ENCODE results near the gene MAGI2.

Gene MAGI2

DNA sequence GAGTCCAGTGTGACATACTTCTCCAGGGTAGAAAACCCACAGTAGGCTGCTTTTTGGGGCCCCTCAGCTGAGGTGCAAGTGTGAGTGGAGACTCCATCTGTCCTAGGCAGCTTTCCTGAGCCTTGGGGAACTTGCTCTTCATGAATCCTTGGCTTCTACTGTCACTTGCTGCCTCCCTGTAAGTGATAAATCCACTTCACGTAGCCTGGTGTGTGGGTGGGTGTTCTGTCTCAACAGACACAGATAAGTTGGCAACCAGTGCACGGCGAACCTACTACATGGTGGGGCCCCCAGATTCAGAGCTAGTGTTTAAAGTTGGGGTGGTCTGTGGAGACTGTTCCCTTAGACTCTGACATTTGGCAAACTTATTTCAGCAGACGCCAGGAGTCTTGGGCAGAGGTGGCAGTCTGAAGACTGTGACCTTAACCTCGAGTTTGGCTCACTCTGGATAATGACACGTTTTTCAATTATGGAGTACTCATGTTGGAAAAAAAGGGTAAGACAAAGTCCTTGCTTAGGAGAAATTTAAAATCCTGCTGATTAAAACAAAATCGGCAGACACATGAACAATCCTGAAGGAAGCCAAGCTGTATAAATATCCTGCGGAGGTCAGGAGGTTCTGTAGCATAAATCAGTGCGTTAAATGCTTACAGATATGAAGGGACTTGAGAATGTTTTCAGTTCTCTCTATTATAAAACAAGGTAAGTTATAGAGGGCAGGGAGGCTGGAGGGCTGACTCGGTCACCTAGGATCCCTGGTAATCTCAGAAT is 1278.0 kb downstream of the MAGI2 start:
- Mint-ChIP-seq H3K27ac (no peak overlapping the region), H3K9me3 (no peaks in the 10 kb centered on the region), H3K4me3 (no peak overlapping the region), H3K27me3 (peaks cover 3% of the 10 kb centered on the region), H3K4me1 (no peaks in the 10 kb centered on the region), H3K36me3 (no peaks in the 10 kb centered on the region)

DNA sequence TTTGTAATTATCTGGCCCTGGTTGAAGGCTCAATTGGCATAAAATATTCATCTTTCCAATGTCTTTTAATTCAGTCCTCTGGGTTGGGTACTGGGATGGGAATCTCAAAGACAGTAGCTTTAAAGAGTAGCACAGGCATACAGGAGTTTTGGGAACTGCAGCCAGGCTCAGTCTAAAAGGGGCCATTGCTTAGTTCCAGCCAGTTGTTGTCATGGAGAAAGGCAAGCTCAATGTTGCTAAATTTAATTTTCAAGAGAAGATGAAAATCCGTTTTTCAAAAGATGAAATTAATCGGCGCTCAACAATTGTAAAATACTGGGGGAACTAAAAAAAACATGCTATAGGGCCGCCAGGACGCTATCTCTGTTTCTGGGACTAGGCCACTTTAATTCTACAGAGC is 1279.8 kb downstream of the MAGI2 start:
- H3K27me3 Mint-ChIP-seq = no peaks in the 10 kb centered on the region
- no peaks in the 10 kb centered on the region for H3K9me3 Mint-ChIP-seq
- no peaks in the 10 kb centered on the region for H3K36me3 Mint-ChIP-seq
- H3K4me3 Mint-ChIP-seq = no peak overlapping the region
- no peak overlapping the region for H3K27ac Mint-ChIP-seq
- no peaks in the 10 kb centered on the region for H3K4me1 Mint-ChIP-seq

DNA sequence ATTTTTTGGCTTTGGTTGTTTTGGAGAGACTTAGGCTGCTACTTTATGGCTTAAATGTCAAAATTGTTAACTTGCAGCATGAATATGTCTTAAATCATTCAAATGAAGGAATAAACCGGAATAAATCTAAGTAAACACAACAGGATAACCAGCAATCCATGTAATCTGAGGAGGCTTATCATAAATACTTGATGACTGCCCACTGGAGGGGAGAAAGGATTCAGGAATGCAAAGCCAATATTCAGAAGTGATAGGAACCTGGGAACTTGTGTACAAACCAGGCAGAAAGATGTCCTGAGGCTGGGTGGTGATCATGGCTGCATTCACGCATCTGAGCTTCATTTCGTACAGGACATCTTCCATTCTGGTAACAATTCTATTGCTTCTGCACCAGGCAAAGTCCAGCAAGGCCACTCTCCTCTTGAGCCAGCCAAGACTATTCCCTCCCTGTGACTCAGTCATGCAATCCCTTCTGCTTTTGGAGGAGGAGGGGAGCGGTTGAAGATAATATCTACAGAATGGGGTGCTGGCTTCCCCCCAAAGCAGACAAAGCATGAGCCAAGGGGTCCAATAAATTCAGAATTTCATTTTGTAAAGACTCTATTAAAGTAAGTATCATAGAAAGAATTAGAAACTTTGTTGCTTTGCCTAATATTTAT is 1280.4 kb downstream of the MAGI2 start:
- Mint-ChIP-seq H3K4me3 (no peak overlapping the region), H3K36me3 (no peaks in the 10 kb centered on the region), H3K27ac (no peak overlapping the region), H3K9me3 (no peaks in the 10 kb centered on the region), H3K27me3 (no peaks in the 10 kb centered on the region), H3K4me1 (no peaks in the 10 kb centered on the region)

DNA sequence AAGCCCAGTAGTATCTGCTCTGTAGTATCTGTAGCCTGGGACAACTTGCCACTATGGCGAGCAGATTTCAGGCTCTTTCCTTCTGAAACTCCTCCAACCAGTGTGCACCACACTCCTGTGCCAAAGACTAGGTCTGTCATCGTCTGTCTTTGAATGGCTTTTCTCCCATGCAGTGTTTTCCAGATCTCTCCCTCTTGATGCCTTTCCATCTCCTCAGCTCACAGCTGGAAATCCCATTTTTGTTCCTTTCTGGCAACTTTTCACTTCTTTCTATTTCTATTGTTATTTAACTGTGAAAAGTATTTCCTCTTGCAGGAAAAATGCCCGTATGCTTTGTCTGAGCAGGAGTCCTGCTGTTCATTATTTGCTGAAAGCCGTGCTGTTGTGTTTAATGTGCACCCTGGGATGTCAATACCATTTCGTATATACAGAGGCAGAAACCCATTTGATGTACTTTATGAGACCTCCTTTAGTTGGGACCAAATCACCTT is 1281.2 kb downstream of the MAGI2 start:
- H3K4me1 Mint-ChIP-seq = no peaks in the 10 kb centered on the region
- no peak overlapping the region for H3K4me3 Mint-ChIP-seq
- no peaks in the 10 kb centered on the region for H3K27me3 Mint-ChIP-seq
- H3K9me3 Mint-ChIP-seq = no peaks in the 10 kb centered on the region
- H3K27ac Mint-ChIP-seq = no peak overlapping the region
- no peaks in the 10 kb centered on the region for H3K36me3 Mint-ChIP-seq

GRCh38 chr7:78171398-78171797 is 1282.1 kb downstream of the MAGI2 start:
- no peaks in the 10 kb centered on the region for H3K4me1 Mint-ChIP-seq
- H3K36me3 Mint-ChIP-seq = no peaks in the 10 kb centered on the region
- H3K9me3 Mint-ChIP-seq = no peaks in the 10 kb centered on the region
- no peak overlapping the region for H3K27ac Mint-ChIP-seq
- H3K27me3 Mint-ChIP-seq = no peaks in the 10 kb centered on the region
- H3K4me3 Mint-ChIP-seq = no peak overlapping the region

DNA sequence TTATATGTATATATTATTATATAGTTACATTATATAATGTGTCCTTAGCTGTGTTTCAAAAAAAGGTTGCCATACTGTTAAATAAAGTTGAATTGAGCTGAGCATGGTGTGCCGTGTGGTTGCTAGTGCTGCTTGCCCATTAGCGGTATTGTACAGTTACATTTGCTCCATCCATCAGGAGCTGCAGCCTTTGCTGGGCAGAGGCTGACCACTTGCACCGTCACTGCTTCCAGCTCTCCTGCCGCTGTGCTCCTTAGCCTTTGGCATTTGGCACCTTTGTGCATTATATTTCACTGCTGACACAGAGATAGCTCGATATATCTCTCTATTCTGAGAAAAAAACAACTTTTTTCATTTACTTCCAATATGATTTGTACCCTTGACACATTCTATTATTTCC is 1282.7 kb downstream of the MAGI2 start:
- no peaks in the 10 kb centered on the region for H3K27me3 Mint-ChIP-seq
- no peaks in the 10 kb centered on the region for H3K9me3 Mint-ChIP-seq
- H3K4me3 Mint-ChIP-seq = no peak overlapping the region
- H3K36me3 Mint-ChIP-seq = no peaks in the 10 kb centered on the region
- H3K27ac Mint-ChIP-seq = no peak overlapping the region
- H3K4me1 Mint-ChIP-seq = no peaks in the 10 kb centered on the region

DNA sequence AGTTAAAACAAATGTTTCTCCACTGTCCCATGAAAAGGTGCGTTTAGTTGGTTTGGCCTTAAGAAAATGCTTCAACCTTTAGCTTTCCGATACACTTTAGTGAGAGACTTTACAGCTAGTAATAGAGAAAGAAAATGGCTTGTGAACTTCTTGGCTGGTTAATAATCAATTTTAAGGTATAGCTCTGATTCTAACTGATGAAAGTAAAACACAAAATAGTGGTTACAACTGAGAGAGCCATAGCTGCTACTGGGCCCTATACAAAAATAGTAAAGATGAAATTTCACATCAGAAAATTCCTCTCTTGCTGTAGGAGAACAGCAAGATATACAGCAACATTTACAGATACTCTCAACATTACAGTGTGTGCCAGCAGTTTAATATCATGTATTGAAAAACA is 1283.5 kb downstream of the MAGI2 start:
- H3K27me3 Mint-ChIP-seq = no peaks in the 10 kb centered on the region
- H3K36me3 Mint-ChIP-seq = no peaks in the 10 kb centered on the region
- H3K4me1 Mint-ChIP-seq = no peaks in the 10 kb centered on the region
- no peak overlapping the region for H3K27ac Mint-ChIP-seq
- no peak overlapping the region for H3K4me3 Mint-ChIP-seq
- H3K9me3 Mint-ChIP-seq = no peaks in the 10 kb centered on the region

GRCh38 chr7:78168865-78169264 is 1284.6 kb downstream of the MAGI2 start:
- no peaks in the 10 kb centered on the region for H3K27me3 Mint-ChIP-seq
- no peaks in the 10 kb centered on the region for H3K36me3 Mint-ChIP-seq
- no peaks in the 10 kb centered on the region for H3K4me1 Mint-ChIP-seq
- H3K27ac Mint-ChIP-seq = no peak overlapping the region
- no peak overlapping the region for H3K4me3 Mint-ChIP-seq
- H3K9me3 Mint-ChIP-seq = no peaks in the 10 kb centered on the region

DNA sequence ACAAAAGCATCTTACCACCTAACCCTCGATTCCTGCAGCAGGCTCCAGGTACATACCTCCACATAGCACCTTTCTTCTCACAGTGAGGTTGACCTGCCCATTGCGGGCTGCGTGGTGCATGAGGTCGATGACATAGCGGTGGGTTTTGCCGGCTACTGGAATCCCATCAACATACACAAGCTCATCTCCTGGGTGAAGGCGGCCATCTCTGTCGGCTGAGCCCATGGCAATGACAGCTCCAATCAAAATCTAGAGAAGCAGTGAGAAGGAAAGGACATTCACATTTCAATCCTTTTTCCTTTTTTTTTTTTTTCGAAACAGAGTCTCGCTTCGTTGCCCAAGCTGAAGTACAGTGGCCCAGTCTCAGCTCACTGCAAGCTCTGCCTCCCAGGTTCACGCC is 1285.6 kb downstream of the MAGI2 start:
- Mint-ChIP-seq H3K27me3 (no peaks in the 10 kb centered on the region), H3K27ac (no peak overlapping the region)

GRCh38 chr7:78165854-78166253 is 1287.6 kb downstream of the MAGI2 start:
- H3K4me1 Mint-ChIP-seq = no peaks in the 10 kb centered on the region
- no peaks in the 10 kb centered on the region for H3K36me3 Mint-ChIP-seq
- H3K9me3 Mint-ChIP-seq = no peaks in the 10 kb centered on the region
- no peak overlapping the region for H3K4me3 Mint-ChIP-seq
- H3K27ac Mint-ChIP-seq = no peak overlapping the region
- no peaks in the 10 kb centered on the region for H3K27me3 Mint-ChIP-seq

More for the DNA sequence above, 1285.6 kb downstream of the MAGI2 start:
- no peaks in the 10 kb centered on the region for H3K36me3 Mint-ChIP-seq
- H3K4me1 Mint-ChIP-seq = no peaks in the 10 kb centered on the region
- H3K4me3 Mint-ChIP-seq = no peak overlapping the region
- no peaks in the 10 kb centered on the region for H3K9me3 Mint-ChIP-seq

GRCh38 chr7:78165454-78165853 is 1288.0 kb downstream of the MAGI2 start:
- no peaks in the 10 kb centered on the region for H3K36me3 Mint-ChIP-seq
- H3K27me3 Mint-ChIP-seq = no peaks in the 10 kb centered on the region
- H3K9me3 Mint-ChIP-seq = no peaks in the 10 kb centered on the region
- H3K27ac Mint-ChIP-seq = no peak overlapping the region
- no peaks in the 10 kb centered on the region for H3K4me1 Mint-ChIP-seq
- no peak overlapping the region for H3K4me3 Mint-ChIP-seq

- no peaks in the 10 kb centered on the region for H3K27me3 Mint-ChIP-seq
These were observed 1289.0 kb downstream of the MAGI2 start for GRCh38 chr7:78164459-78164858.

DNA sequence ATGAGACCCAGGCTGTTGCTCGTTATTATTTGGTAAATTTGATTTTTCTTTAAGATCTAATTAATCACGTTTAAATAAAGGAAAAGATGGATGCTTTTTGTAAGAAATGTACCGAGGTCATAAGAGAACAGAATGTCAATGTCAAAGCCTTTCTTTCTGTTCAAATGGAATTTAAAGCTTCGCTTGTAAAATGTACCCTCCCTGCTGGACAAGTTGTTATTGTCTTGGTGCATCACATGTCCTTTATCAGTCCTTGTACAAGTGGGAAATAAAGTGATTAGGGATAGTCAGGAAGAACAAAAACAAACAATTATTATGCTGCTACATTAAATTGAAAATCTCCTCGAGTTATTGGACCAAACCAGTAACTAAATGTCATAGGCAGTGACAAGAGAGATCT is 1291.7 kb downstream of the MAGI2 start:
- no peaks in the 10 kb centered on the region for H3K36me3 Mint-ChIP-seq
- H3K9me3 Mint-ChIP-seq = no peaks in the 10 kb centered on the region
- H3K27ac Mint-ChIP-seq = no peak overlapping the region
- H3K4me3 Mint-ChIP-seq = no peak overlapping the region
- no peaks in the 10 kb centered on the region for H3K4me1 Mint-ChIP-seq
- peaks cover 2% of the 10 kb centered on the region for H3K27me3 Mint-ChIP-seq

More at GRCh38 chr7:78164459-78164858, 1289.0 kb downstream of the MAGI2 start:
- Mint-ChIP-seq H3K4me3 (no peak overlapping the region), H3K27ac (no peak overlapping the region), H3K9me3 (no peaks in the 10 kb centered on the region), H3K4me1 (no peaks in the 10 kb centered on the region), H3K36me3 (no peaks in the 10 kb centered on the region)

- no peak overlapping the region for H3K4me3 Mint-ChIP-seq
- no peaks in the 10 kb centered on the region for H3K36me3 Mint-ChIP-seq
- peaks cover 9% of the 10 kb centered on the region for H3K27me3 Mint-ChIP-seq
- no peak overlapping the region for H3K27ac Mint-ChIP-seq
- no peaks in the 10 kb centered on the region for H3K9me3 Mint-ChIP-seq
- no peaks in the 10 kb centered on the region for H3K4me1 Mint-ChIP-seq
These were observed 1293.9 kb downstream of the MAGI2 start for GRCh38 chr7:78159545-78159944.

- Mint-ChIP-seq H3K27me3 (peaks cover 10% of the 10 kb centered on the region), H3K9me3 (no peaks in the 10 kb centered on the region), H3K36me3 (no peaks in the 10 kb centered on the region), H3K4me3 (no peak overlapping the region), H3K27ac (no peak overlapping the region), H3K4me1 (no peaks in the 10 kb centered on the region)
These were observed 1300.2 kb downstream of the MAGI2 start for GRCh38 chr7:78153285-78153684.

DNA sequence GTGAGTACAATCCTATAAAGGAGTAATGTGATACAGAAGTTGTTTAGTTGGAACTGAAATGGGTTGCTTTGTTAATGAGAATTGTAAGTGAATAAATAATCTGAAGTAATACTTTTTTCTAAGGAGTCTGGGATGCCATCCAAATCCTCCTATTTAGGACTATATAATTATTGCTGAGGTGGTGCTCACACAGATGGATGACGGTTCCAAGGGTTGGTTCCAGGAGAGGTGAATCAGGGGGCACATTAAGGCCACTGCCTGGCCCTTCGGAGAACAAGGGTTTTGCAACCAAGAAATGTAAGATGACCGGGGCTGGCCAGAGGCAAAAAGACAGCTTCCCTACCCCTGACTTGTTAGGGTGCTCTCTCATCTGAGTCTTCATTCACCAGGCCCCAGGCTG is 1302.2 kb downstream of the MAGI2 start:
- Mint-ChIP-seq H3K27ac (no peak overlapping the region), H3K4me3 (no peak overlapping the region), H3K9me3 (no peaks in the 10 kb centered on the region), H3K27me3 (peaks cover 8% of the 10 kb centered on the region), H3K4me1 (no peaks in the 10 kb centered on the region), H3K36me3 (no peaks in the 10 kb centered on the region)

All from activated naive CD4-positive, alpha-beta T cell treated with anti-CD3 and anti-CD28 coated beads, Interleukin-2, amount 50 U/mL, for 24 hours (primary cell).